ENCODE data around the gene ABCB8. TPM values are rescaled to one million over a fixed set of nuclear protein-coding genes. Genes with fewer than 3 reads are reported as not detected.
A peak's percentile ranks its signal among the peaks of the same experiment; 100 is the strongest.

Gene ABCB8
- total and polyA plus RNA-seq, 5 donors from 2014 or later: 16.9 to 61.4 (median 19.5) TPM

DNA sequence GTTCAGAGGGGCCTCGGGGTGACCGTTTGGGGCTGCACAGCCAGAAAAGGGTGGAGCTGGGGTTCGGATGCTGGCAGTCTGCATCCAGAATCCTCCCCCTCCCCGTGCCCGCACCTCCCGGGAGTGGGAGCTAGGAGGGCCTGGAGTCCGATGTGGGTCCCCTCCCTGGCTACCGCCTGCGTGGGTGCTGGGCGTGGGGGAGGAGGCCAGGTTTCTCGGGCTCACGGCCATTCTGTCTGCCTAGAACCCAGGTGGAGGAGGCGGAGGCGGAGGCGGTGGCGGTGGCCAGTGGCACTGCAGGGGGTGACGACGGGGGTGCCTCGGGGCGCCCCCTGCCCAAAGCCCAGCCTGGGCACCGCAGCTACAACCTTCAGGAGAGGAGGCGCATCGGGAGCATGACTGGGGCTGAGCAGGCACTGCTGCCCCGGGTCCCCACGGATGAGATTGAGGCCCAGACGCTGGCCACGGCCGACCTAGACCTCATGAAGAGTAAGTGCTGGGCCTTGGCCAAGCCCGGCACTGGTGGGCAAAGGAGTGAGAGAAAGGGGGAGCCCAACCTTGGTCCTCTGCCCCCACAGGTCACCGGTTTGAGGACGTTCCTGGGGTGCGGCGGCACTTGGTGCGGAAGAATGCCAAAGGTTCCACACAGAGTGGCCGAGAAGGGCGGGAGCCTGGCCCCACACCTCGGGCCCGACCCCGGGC lies 38.2 kb downstream of the ABCB8 start:
- H3K36me3 ChIP-seq (ENCODE audit: control insufficient read depth, insufficient read depth, low read length): peaks cover 36% of the 10 kb centered on the region
- Mint-ChIP-seq H3K36me3 (peaks cover 11% of the 10 kb centered on the region), H3K27me3 (no peaks in the 10 kb centered on the region), H3K4me1 (peaks cover 0 to 5% (median 3%) of the 10 kb centered on the region in 4 donors), H3K9me3 (no peaks in the 10 kb centered on the region), H3K27ac (no peak overlapping the region), H3K4me3 (no peak overlapping the region)
- H3K27ac ChIP-seq (ENCODE audit: insufficient read depth, low read length, poor library complexity, severe bottlenecking): no peak overlapping the region
- ATAC-seq (ENCODE audit: low read depth in 2 of 2) (no peak), DNase-seq (no peak)
- no peak overlapping the region for H3K4me3 ChIP-seq (ENCODE audit: low read depth, low read length)
- no peaks in the 10 kb centered on the region for H3K9me3 ChIP-seq (ENCODE audit: control insufficient read depth in 2 of 2, low read length in 2 of 2)
- no peaks in the 10 kb centered on the region for H3K27me3 ChIP-seq (ENCODE audit: control insufficient read depth, insufficient read depth, low read length)
- H3K4me1 ChIP-seq (ENCODE audit: control insufficient read depth, insufficient read depth, low read length, poor library complexity, severe bottlenecking): peaks cover 3% of the 10 kb centered on the region

DNA sequence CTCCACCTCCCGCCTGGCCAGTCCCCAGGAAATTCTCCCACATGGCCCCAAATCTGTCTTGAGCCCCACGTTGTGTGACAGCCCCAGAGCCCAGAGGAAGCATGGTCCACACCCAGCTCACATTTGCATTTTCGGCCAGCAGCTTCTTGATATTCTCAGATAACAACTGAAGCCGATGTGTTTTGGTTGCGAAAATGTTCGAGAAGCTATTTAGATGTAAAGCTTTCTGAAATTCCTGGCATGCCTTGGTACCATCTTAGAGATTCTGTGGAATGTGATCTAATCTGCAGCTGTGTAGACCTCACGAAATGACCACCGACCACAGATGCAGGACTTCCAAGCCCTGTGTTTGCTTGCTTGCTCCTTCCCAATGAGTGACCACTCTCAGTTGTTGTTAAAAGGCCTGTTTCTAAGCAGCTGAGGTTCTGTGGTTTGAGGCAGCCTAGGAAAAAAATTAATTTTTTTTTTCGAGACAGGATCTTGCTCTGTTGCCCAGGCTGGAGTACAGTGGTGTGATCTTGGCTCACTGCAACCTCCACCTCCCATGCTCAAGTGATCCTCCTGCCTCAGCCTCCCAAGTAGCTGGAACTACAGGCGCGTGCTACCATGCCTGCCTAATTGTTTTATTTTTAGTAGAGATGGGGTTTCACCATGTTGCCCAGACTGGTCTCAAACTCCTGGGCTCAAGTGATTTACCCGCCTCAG lies 40.0 kb downstream of the ABCB8 start:
- ATAC-seq (ENCODE audit: low read depth in 2 of 2) (no peak), DNase-seq (no peak)
- Histone ChIP-seq H3K4me1 (ENCODE audit: control insufficient read depth, insufficient read depth, low read length, poor library complexity, severe bottlenecking) (no peaks in the 10 kb centered on the region), H3K9me3 (ENCODE audit: control insufficient read depth in 2 of 2, low read length in 2 of 2) (no peaks in the 10 kb centered on the region), H3K36me3 (ENCODE audit: control insufficient read depth, insufficient read depth, low read length) (peaks cover 40% of the 10 kb centered on the region), H3K27ac (ENCODE audit: insufficient read depth, low read length, poor library complexity, severe bottlenecking) (no peak overlapping the region), H3K4me3 (ENCODE audit: low read depth, low read length) (no peak overlapping the region), H3K27me3 (ENCODE audit: control insufficient read depth, insufficient read depth, low read length) (no peaks in the 10 kb centered on the region)
- Mint-ChIP-seq H3K4me1 (no peaks in the 10 kb centered on the region), H3K9me3 (no peaks in the 10 kb centered on the region), H3K27me3 (no peaks in the 10 kb centered on the region), H3K27ac (no peak overlapping the region), H3K36me3 (peaks cover 17% of the 10 kb centered on the region), H3K4me3 (no peak overlapping the region)

GRCh38 chr7:151069841-151070573 lies 41.8 kb downstream of the ABCB8 start:
- ATAC-seq (ENCODE audit: low read depth in 2 of 2) (no peak), DNase-seq (no peak)
- Mint-ChIP-seq H3K4me3 (no peak overlapping the region), H3K27ac (no peak overlapping the region), H3K4me1 (no peaks in the 10 kb centered on the region), H3K27me3 (no peaks in the 10 kb centered on the region), H3K9me3 (no peaks in the 10 kb centered on the region), H3K36me3 (peaks cover 14% of the 10 kb centered on the region)
- no peaks in the 10 kb centered on the region for H3K4me1 ChIP-seq (ENCODE audit: control insufficient read depth, insufficient read depth, low read length, poor library complexity, severe bottlenecking)
- no peaks in the 10 kb centered on the region for H3K9me3 ChIP-seq (ENCODE audit: control insufficient read depth in 2 of 2, low read length in 2 of 2)
- peaks cover 45% of the 10 kb centered on the region for H3K36me3 ChIP-seq (ENCODE audit: control insufficient read depth, insufficient read depth, low read length)
- no peak overlapping the region for H3K4me3 ChIP-seq (ENCODE audit: low read depth, low read length)
- no peaks in the 10 kb centered on the region for H3K27me3 ChIP-seq (ENCODE audit: control insufficient read depth, insufficient read depth, low read length)
- no peak overlapping the region for H3K27ac ChIP-seq (ENCODE audit: insufficient read depth, low read length, poor library complexity, severe bottlenecking)

GRCh38 chr7:151070574-151070960 lies 42.3 kb downstream of the ABCB8 start:
- Mint-ChIP-seq H3K9me3 (no peaks in the 10 kb centered on the region), H3K4me3 (no peak overlapping the region), H3K36me3 (peaks cover 10% of the 10 kb centered on the region), H3K27ac (peak overlapping the region in 1 of 3 donors; percentile 38), H3K4me1 (no peaks in the 10 kb centered on the region), H3K27me3 (no peaks in the 10 kb centered on the region)
- no peaks in the 10 kb centered on the region for H3K27me3 ChIP-seq (ENCODE audit: control insufficient read depth, insufficient read depth, low read length)
- DNase-seq (no peak), ATAC-seq (ENCODE audit: low read depth in 2 of 2) (no peak)
- no peak overlapping the region for H3K4me3 ChIP-seq (ENCODE audit: low read depth, low read length)
- peaks cover 45% of the 10 kb centered on the region for H3K36me3 ChIP-seq (ENCODE audit: control insufficient read depth, insufficient read depth, low read length)
- no peaks in the 10 kb centered on the region for H3K4me1 ChIP-seq (ENCODE audit: control insufficient read depth, insufficient read depth, low read length, poor library complexity, severe bottlenecking)
- no peak overlapping the region for H3K27ac ChIP-seq (ENCODE audit: insufficient read depth, low read length, poor library complexity, severe bottlenecking)
- no peaks in the 10 kb centered on the region for H3K9me3 ChIP-seq (ENCODE audit: control insufficient read depth in 2 of 2, low read length in 2 of 2)

DNA sequence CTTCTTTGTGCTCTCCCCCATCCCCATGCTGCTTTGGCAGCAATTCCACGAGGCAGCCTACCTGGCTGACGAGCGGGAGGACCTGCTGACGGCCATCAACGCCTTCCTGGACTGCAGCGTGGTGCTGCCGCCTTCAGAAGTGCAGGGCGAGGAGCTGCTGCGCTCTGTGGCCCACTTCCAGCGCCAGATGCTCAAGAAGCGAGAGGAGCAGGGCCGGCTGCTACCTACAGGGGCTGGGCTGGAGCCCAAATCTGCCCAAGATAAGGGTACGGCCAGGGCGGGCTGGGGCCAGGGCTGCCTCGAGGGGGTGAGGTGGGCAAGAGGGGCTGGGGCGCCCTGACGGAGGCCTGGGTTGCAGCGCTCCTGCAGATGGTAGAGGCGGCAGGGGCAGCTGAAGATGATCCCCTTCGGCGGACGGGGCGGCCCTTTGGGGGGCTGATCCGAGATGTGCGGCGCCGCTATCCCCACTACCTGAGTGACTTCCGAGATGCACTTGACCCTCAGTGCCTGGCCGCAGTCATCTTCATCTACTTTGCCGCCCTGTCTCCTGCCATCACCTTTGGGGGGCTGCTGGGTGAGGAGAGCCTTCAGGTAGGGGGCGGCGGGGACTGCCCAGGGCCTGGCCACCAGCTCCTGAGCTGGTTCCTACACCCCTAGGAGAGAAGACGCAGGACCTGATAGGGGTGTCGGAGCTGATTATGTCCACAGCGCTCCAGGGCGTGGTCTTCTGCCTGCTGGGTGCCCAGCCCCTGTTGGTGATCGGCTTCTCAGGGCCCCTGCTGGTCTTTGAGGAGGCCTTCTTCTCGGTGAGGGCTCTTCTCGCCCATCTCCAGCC lies 43.0 kb downstream of the ABCB8 start:
- Mint-ChIP-seq H3K4me3 (no peak overlapping the region), H3K27me3 (no peaks in the 10 kb centered on the region), H3K36me3 (peaks cover 10% of the 10 kb centered on the region), H3K9me3 (no peaks in the 10 kb centered on the region), H3K4me1 (peaks cover 0 to 2% (median 0%) of the 10 kb centered on the region in 4 donors), H3K27ac (no peak overlapping the region)
- DNase-seq: no peak
- ATAC-seq (ENCODE audit: low read depth in 2 of 2): no peak
- Histone ChIP-seq H3K36me3 (ENCODE audit: control insufficient read depth, insufficient read depth, low read length) (peaks cover 48% of the 10 kb centered on the region), H3K4me3 (ENCODE audit: low read depth, low read length) (no peak overlapping the region), H3K9me3 (ENCODE audit: control insufficient read depth in 2 of 2, low read length in 2 of 2) (no peaks in the 10 kb centered on the region), H3K27me3 (ENCODE audit: control insufficient read depth, insufficient read depth, low read length) (no peaks in the 10 kb centered on the region), H3K4me1 (ENCODE audit: control insufficient read depth, insufficient read depth, low read length, poor library complexity, severe bottlenecking) (no peaks in the 10 kb centered on the region), H3K27ac (ENCODE audit: insufficient read depth, low read length, poor library complexity, severe bottlenecking) (no peak overlapping the region)

DNA sequence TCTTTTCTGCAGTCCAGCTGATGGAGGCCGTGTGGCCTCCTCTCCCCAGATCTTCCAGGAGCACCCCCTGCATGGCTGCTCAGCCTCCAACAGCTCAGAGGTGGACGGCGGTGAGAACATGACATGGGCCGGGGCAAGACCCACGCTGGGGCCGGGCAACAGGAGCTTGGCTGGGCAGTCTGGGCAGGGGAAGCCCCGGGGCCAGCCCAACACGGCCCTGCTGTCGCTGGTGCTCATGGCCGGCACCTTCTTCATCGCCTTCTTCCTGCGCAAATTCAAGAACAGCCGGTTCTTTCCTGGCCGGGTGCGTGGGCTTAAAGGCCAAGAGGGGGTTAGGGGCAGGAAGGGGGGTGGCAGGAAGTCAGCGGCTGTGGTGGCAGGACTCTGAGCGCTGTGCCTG lies 45.7 kb downstream of the ABCB8 start:
- no peak overlapping the region for H3K4me3 Mint-ChIP-seq

DNA sequence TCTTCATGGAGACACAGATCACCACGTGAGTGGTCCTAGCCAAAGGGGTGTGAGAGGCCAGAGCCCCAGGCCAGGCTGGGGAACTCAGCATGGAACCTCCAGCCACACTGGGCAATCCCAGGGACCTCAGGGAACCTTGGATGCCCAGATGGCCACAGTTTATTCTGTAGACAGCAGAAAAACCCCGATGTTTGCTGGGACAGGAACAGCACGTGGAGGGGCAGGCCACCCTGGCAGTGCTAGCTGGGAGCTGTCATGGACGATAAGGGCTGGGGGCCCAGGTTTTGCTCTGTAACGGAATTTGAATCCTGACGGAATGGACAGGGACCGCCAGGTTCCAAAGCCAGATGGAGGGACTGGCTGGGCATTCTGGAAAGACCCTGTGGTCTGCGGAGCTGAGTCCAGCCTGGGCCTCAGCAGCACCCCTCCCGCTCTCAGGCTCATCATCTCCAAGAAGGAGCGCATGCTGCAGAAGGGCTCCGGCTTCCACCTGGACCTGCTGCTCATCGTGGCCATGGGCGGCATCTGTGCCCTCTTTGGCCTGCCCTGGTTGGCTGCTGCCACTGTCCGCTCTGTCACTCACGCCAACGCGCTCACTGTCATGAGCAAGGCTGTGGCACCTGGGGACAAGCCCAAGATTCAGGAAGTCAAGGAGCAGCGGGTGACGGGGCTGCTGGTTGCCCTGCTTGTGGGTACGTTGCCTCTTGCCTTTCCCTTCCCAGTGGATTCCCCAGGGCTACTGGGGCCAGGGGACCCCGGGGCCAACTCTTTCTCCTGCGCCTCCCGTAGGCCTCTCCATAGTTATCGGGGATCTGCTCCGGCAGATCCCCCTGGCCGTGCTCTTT lies 46.8 kb downstream of the ABCB8 start:
- H3K27ac Mint-ChIP-seq: no peak overlapping the region
- ATAC-seq (ENCODE audit: low read depth in 2 of 2): no peak
- Histone ChIP-seq H3K9me3 (ENCODE audit: control insufficient read depth in 2 of 2, low read length in 2 of 2) (no peaks in the 10 kb centered on the region), H3K36me3 (ENCODE audit: control insufficient read depth, insufficient read depth, low read length) (peaks cover 22% of the 10 kb centered on the region), H3K4me1 (ENCODE audit: control insufficient read depth, insufficient read depth, low read length, poor library complexity, severe bottlenecking) (peaks cover 10% of the 10 kb centered on the region), H3K27me3 (ENCODE audit: control insufficient read depth, insufficient read depth, low read length) (no peaks in the 10 kb centered on the region), H3K27ac (ENCODE audit: insufficient read depth, low read length, poor library complexity, severe bottlenecking) (no peak overlapping the region), H3K4me3 (ENCODE audit: low read depth, low read length) (no peak overlapping the region)
- peaks cover 6% of the 10 kb centered on the region for H3K36me3 Mint-ChIP-seq
- no peaks in the 10 kb centered on the region for H3K27me3 Mint-ChIP-seq
- DNase-seq: no peak
- H3K4me3 Mint-ChIP-seq: no peak overlapping the region
- no peaks in the 10 kb centered on the region for H3K9me3 Mint-ChIP-seq
- H3K4me1 Mint-ChIP-seq: peaks cover 0 to 20% (median 4%) of the 10 kb centered on the region in 4 donors

More for the DNA sequence above, 45.7 kb downstream of the ABCB8 start:
- Histone ChIP-seq H3K36me3 (ENCODE audit: control insufficient read depth, insufficient read depth, low read length) (peaks cover 32% of the 10 kb centered on the region), H3K27me3 (ENCODE audit: control insufficient read depth, insufficient read depth, low read length) (no peaks in the 10 kb centered on the region), H3K4me3 (ENCODE audit: low read depth, low read length) (no peak overlapping the region), H3K4me1 (ENCODE audit: control insufficient read depth, insufficient read depth, low read length, poor library complexity, severe bottlenecking) (no peaks in the 10 kb centered on the region), H3K9me3 (ENCODE audit: control insufficient read depth in 2 of 2, low read length in 2 of 2) (no peaks in the 10 kb centered on the region), H3K27ac (ENCODE audit: insufficient read depth, low read length, poor library complexity, severe bottlenecking) (no peak overlapping the region)
- no peak overlapping the region for H3K27ac Mint-ChIP-seq
- H3K36me3 Mint-ChIP-seq: peaks cover 10% of the 10 kb centered on the region
- H3K4me1 Mint-ChIP-seq: peaks cover 0 to 10% (median 2%) of the 10 kb centered on the region in 4 donors
- H3K9me3 Mint-ChIP-seq: no peaks in the 10 kb centered on the region
- no peak for ATAC-seq (ENCODE audit: low read depth in 2 of 2)
- no peaks in the 10 kb centered on the region for H3K27me3 Mint-ChIP-seq
- DNase-seq: no peak

Measured in CD4-positive, CD25-positive, alpha-beta regulatory T cell (primary cell).